H9 (cell line): ENCODE results near the gene IL1RAP. TPM values are rescaled to one million over a fixed set of nuclear protein-coding genes. Genes with fewer than 3 reads are reported as not detected.

Experiments used
- DNase-seq: peaks from one replicate; pipeline ENCODE4 v3.0.0-alpha.2; 2017
- H2AFZ ChIP-seq: one replicate; pipeline ENCODE4 v1.6.1; 2013; ENCODE audit warnings: mild to moderate bottlenecking, low read length, control low read depth, moderate library complexity
- H2AK5ac ChIP-seq: 2 replicates; pipeline ENCODE4 v1.6.1; 2013; ENCODE audit warnings: low read length, control low read depth, mixed read lengths; ENCODE audit not compliant: insufficient read length
- H2BK120ac ChIP-seq: one replicate; pipeline ENCODE4 v1.6.1; 2013; ENCODE audit warnings: low read depth, mild to moderate bottlenecking, low read length, control low read depth, inconsistent platforms; ENCODE audit not compliant: poor library complexity, severe bottlenecking
- H2BK12ac ChIP-seq: 2 replicates; pipeline ENCODE4 v1.6.1; 2013; ENCODE audit warnings: low read length, control low read depth, mixed read lengths, low read depth; ENCODE audit not compliant: insufficient read length
- H2BK15ac ChIP-seq: 2 replicates; pipeline ENCODE4 v1.6.1; 2013; ENCODE audit warnings: low read depth, low read length, control low read depth
- H2BK20ac ChIP-seq: one replicate; pipeline ENCODE4 v1.6.1; 2013; ENCODE audit warnings: low read depth, mild to moderate bottlenecking, low read length, control low read depth, inconsistent platforms; ENCODE audit not compliant: poor library complexity, severe bottlenecking
- H2BK5ac ChIP-seq: 2 replicates; pipeline ENCODE4 v1.6.1; 2013; ENCODE audit warnings: low read length, control low read depth, mixed read lengths; ENCODE audit not compliant: insufficient read length
- H3K14ac ChIP-seq: 2 replicates; pipeline ENCODE4 v1.6.1; 2013; ENCODE audit warnings: low read length, control low read depth; ENCODE audit not compliant: insufficient read depth
- H3K18ac ChIP-seq: 2 replicates; pipeline ENCODE4 v1.6.1; 2013; ENCODE audit warnings: low read depth, mild to moderate bottlenecking, mixed read lengths, low read length, control low read depth; ENCODE audit not compliant: insufficient read length
- H3K23ac ChIP-seq: 2 replicates; pipeline ENCODE4 v1.6.1; 2013; ENCODE audit warnings: low read length, control low read depth, mixed read lengths, low read depth; ENCODE audit not compliant: insufficient read length
- H3K23me2 ChIP-seq: 2 replicates; pipeline ENCODE4 v1.6.1; 2013; ENCODE audit warnings: low read depth, mild to moderate bottlenecking, mixed read lengths, low read length, control low read depth; ENCODE audit not compliant: insufficient read length, poor library complexity, severe bottlenecking
- H3K27ac ChIP-seq: 2 replicates; pipeline ENCODE4 v1.5.1; 2013; ENCODE audit warnings: low read length, control low read depth, mixed read lengths, low read depth; ENCODE audit not compliant: insufficient read length
- H3K27me3 ChIP-seq: 2 replicates; pipeline ENCODE4 v1.6.1; 2013; ENCODE audit warnings: low read length, control low read depth, inconsistent platforms; ENCODE audit not compliant: insufficient read depth
- H3K4ac ChIP-seq: 2 replicates; pipeline ENCODE4 v1.6.1; 2013; ENCODE audit warnings: low read depth, mild to moderate bottlenecking, control low read depth, inconsistent platforms, low read length, moderate library complexity
- H3K4me1 ChIP-seq: 2 replicates; pipeline ENCODE4 v1.6.1; 2013; ENCODE audit warnings: low read length, control low read depth, inconsistent platforms; ENCODE audit not compliant: insufficient read depth
- H3K4me2 ChIP-seq: 2 replicates; pipeline ENCODE4 v1.6.1; 2013; ENCODE audit warnings: low read length, control low read depth, mixed read lengths; ENCODE audit not compliant: insufficient read length, insufficient read depth
- H3K56ac ChIP-seq: 2 replicates; pipeline ENCODE4 v1.6.1; 2013; ENCODE audit warnings: low read depth, mild to moderate bottlenecking, mixed read lengths, low read length, control low read depth; ENCODE audit not compliant: insufficient read length
- H3K79me1 ChIP-seq: 2 replicates; pipeline ENCODE4 v1.6.1; 2013; ENCODE audit warnings: low read depth, mild to moderate bottlenecking, moderate library complexity, low read length, control low read depth, inconsistent platforms; ENCODE audit not compliant: insufficient read depth, poor library complexity, severe bottlenecking
- H3K79me2 ChIP-seq: 2 replicates; pipeline ENCODE4 v1.6.1; 2013; ENCODE audit warnings: low read length, control low read depth, inconsistent platforms; ENCODE audit not compliant: insufficient read depth
- H3K9ac ChIP-seq: 2 replicates; pipeline ENCODE4 v1.6.1; 2013; ENCODE audit warnings: low read length, control low read depth, mixed read lengths; ENCODE audit not compliant: insufficient read length; ENCODE audit errors: extremely low read depth
- H3K9me3 ChIP-seq: one replicate; pipeline ENCODE4 v1.6.1; 2013; ENCODE audit warnings: low read depth, low read length, inconsistent platforms; ENCODE audit not compliant: control insufficient read depth
- H3T11ph ChIP-seq: one replicate; pipeline ENCODE4 v1.6.1; 2013; ENCODE audit warnings: mild to moderate bottlenecking, low read length, control low read depth, inconsistent platforms
- H4K20me1 ChIP-seq: one replicate; pipeline ENCODE4 v1.6.1; 2013; ENCODE audit not compliant: control insufficient read depth, insufficient read length, insufficient read depth
- H4K5ac ChIP-seq: 2 replicates; pipeline ENCODE4 v1.6.1; 2013; ENCODE audit warnings: low read depth, mild to moderate bottlenecking, mixed read lengths, low read length, control low read depth; ENCODE audit not compliant: insufficient read length
- H4K8ac ChIP-seq: replicated peaks from 2 replicates; pipeline ENCODE4 v1.6.1; 2013; ENCODE audit warnings: low read length, control low read depth, mixed read lengths, low read depth; ENCODE audit not compliant: insufficient read length
- H4K91ac ChIP-seq: 2 replicates; pipeline ENCODE4 v1.6.1; 2013; ENCODE audit warnings: low read depth, mild to moderate bottlenecking, moderate library complexity, mixed read lengths, low read length, control low read depth; ENCODE audit not compliant: insufficient read length
- H3K27ac Mint-ChIP-seq, 3 experiments: 2 replicates in 2 of 3; 3 replicates in 1 of 3; pipeline ENCODE4 v1.8.0; 2020 to 2021; ENCODE audit warnings: mixed read lengths in 3 of 3, mild to moderate bottlenecking in 1 of 3, moderate library complexity in 1 of 3
- H3K27me3 Mint-ChIP-seq: 2 replicates; pipeline ENCODE4 v1.8.0; 2021; ENCODE audit warnings: low read depth, mild to moderate bottlenecking, moderate library complexity, mixed read lengths
- H3K36me3 Mint-ChIP-seq, 3 experiments: 2 replicates in 2 of 3; 3 replicates in 1 of 3; pipeline ENCODE4 v1.8.0; 2020 to 2021; ENCODE audit warnings: low read depth in 3 of 3, mixed read lengths in 3 of 3; ENCODE audit not compliant: insufficient read depth in 1 of 3
- H3K4me1 Mint-ChIP-seq, 2 experiments: 2 replicates each; pipeline ENCODE4 v1.8.0; 2020; ENCODE audit warnings: mixed read lengths in 2 of 2
- H3K4me3 Mint-ChIP-seq, 2 experiments: 2 replicates in 1 of 2; 3 replicates in 1 of 2; pipeline ENCODE4 v1.8.0; 2020 to 2021; ENCODE audit warnings: mild to moderate bottlenecking in 2 of 2, mixed read lengths in 2 of 2, moderate library complexity in 1 of 2
- H3K9me3 Mint-ChIP-seq, 2 experiments: 2 replicates in 1 of 2; 3 replicates in 1 of 2; pipeline ENCODE4 v1.8.0; 2020; ENCODE audit warnings: mild to moderate bottlenecking in 2 of 2, mixed read lengths in 2 of 2, moderate library complexity in 1 of 2
- CTCF ChIP-seq: fragments of 200-600 bp; sonication (generic); conservative IDR thresholded peaks from 3 replicates; pipeline ENCODE4 v1.8.0; 2021; ENCODE audit warnings: antibody characterized with exemption, mild to moderate bottlenecking
- WGBS: extraction: QIAGEN DNeasy Blood & Tissue Kit; methylation state at CpG from one replicate; pipeline ENCODE4 v1.1.7; 2013; ENCODE audit warnings: missing lambda C conversion rate, low lambda C conversion rate, mixed read lengths; ENCODE audit not compliant: insufficient read length; ENCODE audit errors: extremely low coverage; 5-methylcytosine and 5-hydroxymethylcytosine counted together
- total RNA-seq: library from RNA; stranded (reverse); gene quantifications from 2 replicates; pipeline ENCODE4 v1.2.1, GENCODE V29; 2021

Gene IL1RAP
- total RNA-seq, 1 experiment from 2014 or later: 4.6 TPM

GRCh38 chr3:190619353-190619752 is 105.5 kb downstream of the IL1RAP start:
- H3K4me2 ChIP-seq: no peak overlapping the region
- WGBS: no CpG with 5 or more reads among the region's 5 CpGs
- H3T11ph ChIP-seq: no peak overlapping the region
- no peak overlapping the region for H2AFZ ChIP-seq
- no peak overlapping the region for H2BK12ac ChIP-seq
- Mint-ChIP-seq H3K4me3 (no peak overlapping the region), H3K36me3 (no peaks in the 10 kb centered on the region; a peak in 1 of 7 replicates), H3K27ac (no peak overlapping the region), H3K4me1 (peaks cover 2 to 4% of the 10 kb centered on the region in 2 experiments; a peak in 3 of 4 replicates), H3K27me3 (no peaks in the 10 kb centered on the region), H3K9me3 (no peaks in the 10 kb centered on the region)
- no peak overlapping the region for H2BK5ac ChIP-seq
- H3K14ac ChIP-seq: no peak overlapping the region
- H4K5ac ChIP-seq: no peak overlapping the region
- no peak overlapping the region for H2AK5ac ChIP-seq
- H2BK15ac ChIP-seq: no peak overlapping the region
- DNase-seq: no peak
- H3K27ac ChIP-seq: no peak overlapping the region
- H4K91ac ChIP-seq: no peak overlapping the region
- no peaks in the 10 kb centered on the region for H3K4me1 ChIP-seq
- no peak overlapping the region for H3K9ac ChIP-seq
- no peak overlapping the region for H4K8ac ChIP-seq
- H3K79me1 ChIP-seq: no peaks in the 10 kb centered on the region
- H3K56ac ChIP-seq: no peak overlapping the region
- no peaks in the 10 kb centered on the region for H3K27me3 ChIP-seq
- H3K79me2 ChIP-seq: no peaks in the 10 kb centered on the region
- H3K23me2 ChIP-seq: no peaks in the 10 kb centered on the region
- no peak for TF ChIP-seq CTCF
- H3K4ac ChIP-seq: no peak overlapping the region
- H4K20me1 ChIP-seq: no peaks in the 10 kb centered on the region
- no peak overlapping the region for H3K23ac ChIP-seq
- H2BK120ac ChIP-seq: no peak overlapping the region
- no peaks in the 10 kb centered on the region for H3K9me3 ChIP-seq
- no peak overlapping the region for H2BK20ac ChIP-seq
- H3K18ac ChIP-seq: no peak overlapping the region
